Left hindlimb (tissue), 1 donor: ENCODE data around the gene FAM222B.
"Not testable (repeated sequence)": the region's sequence is repeated elsewhere in the genome, so short reads cannot be mapped to it uniquely, and the experiment has no call there.

Experiments
- DNase-seq: peaks from one replicate; pipeline ENCODE4 v3.0.0-alpha.2; 2018

Gene FAM222B

DNA sequence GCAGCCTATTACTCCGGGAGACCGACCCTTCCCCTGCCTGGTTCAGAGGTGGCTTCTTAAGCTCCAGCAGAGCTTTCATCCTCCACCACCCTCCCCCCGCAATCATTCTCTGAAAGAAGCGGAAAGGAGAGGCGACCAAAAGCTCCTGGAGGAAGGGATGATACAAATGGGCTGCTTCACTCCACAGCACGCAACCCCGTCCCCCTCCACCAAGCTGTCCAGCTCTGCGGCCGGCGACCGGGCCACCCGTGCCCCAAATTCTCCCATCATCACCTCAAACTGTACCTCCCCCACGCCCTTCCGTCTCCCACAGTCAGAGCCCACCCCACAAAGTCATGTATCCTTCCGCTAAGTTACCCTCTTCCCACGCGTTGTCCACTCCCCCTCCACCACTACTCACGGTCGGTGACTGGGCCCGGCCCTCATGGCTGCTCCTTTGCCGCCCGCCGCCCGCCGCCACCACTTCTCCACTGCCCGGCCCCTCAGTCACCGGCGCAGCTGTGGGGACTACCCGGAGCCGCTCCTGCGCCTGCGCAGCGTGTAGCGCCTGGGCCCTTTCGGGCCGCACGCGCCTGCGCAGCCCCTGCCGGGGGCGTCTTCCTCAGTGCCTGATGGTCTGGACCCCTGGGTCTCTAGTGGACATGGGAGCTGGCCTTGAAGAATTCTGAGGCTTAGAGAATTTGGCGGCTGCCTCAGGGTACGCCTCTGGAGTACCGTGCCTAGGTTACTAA is at the start of gene FAM222B:
Gene FAM222B (minus strand): TSS at position 509 of the 731 bp plus-strand sequence. CDS start 76,123 bp downstream, outside the sequence.
- DNase-seq = peak; percentile 91

DNA sequence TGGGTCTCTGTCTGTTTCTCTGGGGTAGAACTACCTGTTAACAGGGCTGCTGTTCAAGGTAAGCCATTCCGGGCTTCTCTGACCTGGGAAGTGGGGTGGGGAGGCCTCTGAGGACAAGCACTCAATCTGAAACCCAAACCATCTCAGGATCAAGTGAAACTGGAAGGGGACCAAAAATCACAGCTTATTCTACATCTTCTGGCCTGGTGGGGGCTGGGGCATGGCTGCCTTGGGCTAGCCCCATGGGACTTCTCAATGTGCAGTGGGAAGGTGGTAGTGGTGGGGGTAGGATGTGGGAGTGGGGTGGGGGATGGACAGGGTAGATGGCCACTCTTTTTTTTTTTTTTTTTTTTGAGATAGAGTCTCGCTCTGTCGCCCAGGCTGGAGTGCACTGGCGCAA is 49.4 kb upstream of the FAM222B start:
- DNase-seq = no peak

DNA sequence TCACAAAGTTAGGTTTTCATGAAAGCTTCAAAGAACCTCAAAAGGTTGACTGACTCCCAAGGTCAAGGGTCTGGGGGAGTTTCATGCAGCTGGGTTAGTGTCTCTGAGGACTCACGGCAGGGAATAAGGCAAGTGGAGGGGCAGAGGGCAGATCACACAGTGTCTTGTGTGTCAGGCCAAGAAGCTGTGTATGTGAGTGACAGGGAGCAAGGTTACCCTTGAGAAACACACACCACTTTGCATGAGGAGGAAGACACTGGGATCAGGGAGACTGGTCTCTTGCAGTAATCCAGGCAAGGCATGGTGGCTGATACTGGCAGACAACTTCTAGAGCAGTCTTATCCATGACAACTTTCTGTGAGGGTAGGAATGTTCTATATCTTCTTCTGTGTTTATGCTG is 48.6 kb upstream of the FAM222B start:
- DNase-seq = no peak

- no peak for DNase-seq
Measured at GRCh38 chr17:28889996-28890395, 47.4 kb upstream of the FAM222B start.

DNA sequence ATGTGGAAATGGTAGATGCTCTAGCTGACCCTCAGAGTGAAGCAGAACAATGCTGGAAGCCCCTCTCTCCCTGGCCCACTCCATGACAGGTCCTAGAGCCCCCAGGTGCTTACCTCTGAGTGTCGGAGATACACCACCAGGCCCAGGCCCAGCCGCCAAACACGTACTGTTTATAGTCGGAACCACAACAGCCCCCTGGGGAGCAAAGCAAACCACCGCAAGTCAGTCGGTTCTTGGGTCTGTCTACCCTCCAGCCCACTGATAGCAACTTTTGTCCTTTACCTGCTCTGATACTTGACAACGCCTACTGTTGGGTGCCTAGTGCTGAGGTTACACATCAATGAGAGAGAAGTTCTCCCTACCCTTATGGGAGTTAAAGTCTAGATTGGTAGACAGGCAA is 46.2 kb upstream of the FAM222B start:
- DNase-seq = no peak

DNA sequence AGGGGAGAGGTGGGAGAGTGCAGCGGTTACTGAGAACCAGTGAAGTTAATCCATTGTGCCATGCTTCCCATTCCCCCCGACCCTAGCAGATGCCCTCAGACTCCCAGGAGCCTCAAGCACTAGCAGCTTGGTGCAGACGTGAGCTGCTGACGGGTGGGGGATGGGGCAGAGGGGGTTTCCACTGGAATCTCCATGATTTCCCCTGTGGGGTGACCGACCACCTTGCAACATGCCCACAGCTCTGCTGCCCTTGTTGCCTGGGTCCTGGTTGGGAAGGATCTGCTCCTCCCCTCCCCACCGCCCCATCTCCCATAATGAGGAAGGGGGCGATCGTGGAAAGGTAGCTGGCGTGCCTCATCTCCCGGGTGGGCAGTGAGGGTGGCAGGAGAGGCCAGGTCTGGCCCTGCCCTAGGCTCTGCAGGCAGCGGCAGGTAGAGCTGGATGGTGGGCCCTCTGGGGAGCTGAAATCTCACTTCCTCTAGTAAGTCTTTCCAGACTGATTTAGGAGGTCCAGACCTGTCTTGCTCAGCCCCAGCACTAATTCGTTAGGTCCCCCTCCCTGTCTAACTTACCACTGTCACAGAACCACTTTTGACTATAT is 45.4 kb upstream of the FAM222B start:
- DNase-seq = no peak

- DNase-seq = no peak
Measured at GRCh38 chr17:28885951-28886350, 43.4 kb upstream of the FAM222B start.

- no peak for DNase-seq
Measured at GRCh38 chr17:28885363-28885762, 42.8 kb upstream of the FAM222B start.

DNA sequence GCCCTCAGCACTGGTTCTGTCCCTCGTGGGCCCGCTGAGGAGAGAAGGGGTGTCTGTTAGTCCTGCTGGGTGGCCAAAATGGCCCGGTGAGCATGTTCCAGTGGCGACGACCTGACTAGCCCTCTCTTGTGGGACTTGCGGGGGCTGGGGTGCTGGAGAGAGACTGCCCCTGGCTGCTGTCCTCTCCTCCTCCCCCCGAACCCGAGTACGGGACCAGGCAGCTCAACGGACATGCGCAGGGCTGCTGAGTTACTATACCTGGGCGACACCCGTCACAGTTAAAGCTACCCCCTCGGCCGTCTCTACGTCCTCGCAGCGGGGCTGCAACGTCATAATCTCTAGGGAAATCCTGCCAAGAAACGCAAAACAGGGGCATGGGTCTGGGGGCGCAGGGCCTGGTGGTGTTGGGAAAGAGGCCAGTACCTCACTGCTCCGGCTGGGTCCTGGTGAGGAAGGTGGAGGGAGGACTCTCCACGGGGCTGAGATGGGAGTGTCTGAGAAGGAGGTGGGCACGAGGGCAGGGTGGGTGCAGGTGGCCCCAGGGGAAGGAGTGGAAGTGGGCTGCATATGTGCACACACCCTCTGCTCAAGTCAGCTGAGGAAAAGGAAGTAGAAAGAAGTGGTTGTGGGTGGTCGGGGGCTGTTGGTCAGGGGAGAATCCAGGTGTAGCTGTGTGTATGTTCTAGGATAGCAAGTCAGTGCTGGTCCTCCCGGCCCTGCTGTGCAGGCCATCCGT is 41.5 kb upstream of the FAM222B start:
- DNase-seq = no peak

GRCh38 chr17:28882154-28882895 is 39.7 kb upstream of the FAM222B start:
- DNase-seq = no peak

DNA sequence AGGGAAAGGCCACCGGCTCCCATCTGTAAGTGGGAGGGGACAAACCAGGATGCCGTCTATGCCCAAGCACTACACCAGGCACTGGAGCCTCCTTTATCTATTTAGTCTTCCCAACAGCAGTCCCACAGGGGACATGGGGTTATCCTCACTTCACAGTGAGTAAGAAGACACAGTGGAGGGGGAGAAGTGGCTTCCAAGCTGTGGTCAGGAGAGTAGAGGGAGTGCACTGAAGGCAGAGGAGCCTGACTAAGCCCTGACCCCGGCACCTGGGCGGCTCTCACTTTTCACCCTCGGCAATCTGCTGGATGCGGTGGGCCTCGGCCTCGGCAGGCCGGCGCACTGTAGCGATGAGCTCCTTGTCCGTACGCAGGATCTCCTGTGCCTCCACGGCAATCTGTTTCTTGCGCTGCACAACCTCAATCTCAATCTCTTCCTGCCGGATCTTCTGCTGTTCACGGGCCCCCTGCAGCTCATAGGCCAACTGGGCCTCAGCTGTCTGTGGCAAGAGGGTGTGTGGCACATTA is 39.0 kb upstream of the FAM222B start:
- DNase-seq = no peak

GRCh38 chr17:28880572-28880945 is 38.0 kb upstream of the FAM222B start:
- DNase-seq = no peak

- no peak for DNase-seq
Measured at GRCh38 chr17:28879886-28880571, 37.4 kb upstream of the FAM222B start.

DNA sequence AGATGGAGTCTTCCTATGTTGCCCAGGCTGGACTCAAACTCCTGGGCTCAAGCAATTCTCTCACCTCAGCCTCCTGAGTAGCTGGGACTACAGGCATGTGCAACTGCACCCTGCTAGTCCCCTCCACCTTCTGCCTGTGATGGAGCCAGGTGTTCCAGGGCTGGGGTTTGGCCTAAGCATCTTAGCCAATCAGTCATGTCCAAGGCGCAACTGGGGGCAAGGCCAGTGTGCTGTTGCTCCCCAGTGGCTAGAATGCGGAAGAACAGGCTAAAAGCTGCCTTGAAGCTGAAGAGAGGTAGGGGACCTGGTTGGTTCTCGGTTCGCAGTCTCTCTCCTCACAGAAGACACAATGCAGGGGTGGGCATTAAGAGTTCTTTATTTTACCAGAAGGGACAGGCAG is 36.4 kb upstream of the FAM222B start:
- DNase-seq = no peak

GRCh38 chr17:28878158-28878910 is 35.7 kb upstream of the FAM222B start:
- DNase-seq = no peak

GRCh38 chr17:28877150-28877711 is 34.6 kb upstream of the FAM222B start:
- DNase-seq = not testable (repeated sequence)

DNA sequence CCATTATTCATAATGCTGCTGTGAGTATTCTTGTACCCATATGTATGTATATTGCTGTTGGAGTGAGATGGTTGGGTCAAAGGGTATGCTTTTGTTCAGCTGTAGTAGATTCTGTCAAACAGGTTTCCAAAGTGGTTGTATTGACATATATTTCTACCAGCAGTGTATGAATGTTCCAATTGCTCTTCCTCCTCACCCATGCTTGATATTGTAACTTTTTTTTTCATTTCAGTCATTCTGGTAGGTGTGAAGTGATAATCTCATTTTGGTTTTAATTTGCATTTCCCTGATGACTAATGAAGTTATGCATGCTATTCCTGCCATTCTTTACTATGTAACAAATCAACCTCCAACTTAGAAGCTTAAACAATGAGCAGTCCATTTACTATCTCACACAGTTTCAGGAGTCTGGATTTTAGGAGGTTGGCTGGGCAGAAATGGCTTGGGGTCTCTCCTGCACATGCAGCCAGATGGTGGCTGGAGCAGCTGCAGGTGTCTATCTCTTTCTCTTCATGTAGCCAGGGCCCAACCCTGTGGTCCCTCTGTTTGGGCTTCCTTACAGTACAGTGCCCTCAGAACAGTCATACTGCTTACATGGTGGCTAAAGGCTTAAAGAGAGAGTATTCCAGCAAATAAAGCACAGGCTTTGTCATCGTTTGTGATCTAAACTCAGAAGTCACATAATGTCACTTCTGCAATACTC is 33.4 kb upstream of the FAM222B start:
- DNase-seq = no peak

GRCh38 chr17:28874750-28875149 is 32.2 kb upstream of the FAM222B start:
- DNase-seq = no peak

- DNase-seq = no peak
Measured at GRCh38 chr17:28873839-28874238, 31.2 kb upstream of the FAM222B start.

DNA sequence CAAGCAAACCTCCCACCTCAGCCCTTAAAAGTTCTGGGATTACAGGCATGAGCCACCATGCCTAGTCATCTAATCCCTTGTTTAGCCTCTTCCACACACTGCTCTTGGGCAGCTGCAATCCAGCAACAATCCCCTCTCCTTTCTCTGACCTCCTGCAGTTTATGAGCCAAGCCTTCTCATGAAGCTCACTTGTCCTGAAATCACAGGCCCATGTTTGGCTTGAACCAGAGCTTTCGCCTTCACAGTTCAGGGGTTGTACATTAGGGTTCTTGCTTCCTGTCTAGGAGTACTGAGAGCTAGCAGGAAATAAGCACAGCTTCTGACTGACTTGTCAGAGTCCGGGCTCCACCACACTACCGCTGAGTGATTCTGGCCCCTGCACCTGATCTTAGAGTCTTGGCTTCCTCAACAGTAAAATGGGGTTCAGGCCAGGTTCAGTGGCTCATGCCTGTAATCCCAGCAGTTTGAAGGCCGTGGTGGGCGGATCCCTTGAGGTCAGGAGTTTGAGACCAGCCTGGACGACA is 28.5 kb upstream of the FAM222B start:
- DNase-seq = no peak
